ENCODE results near the gene HID1. TPM values are rescaled to one million over a fixed set of nuclear protein-coding genes. Genes with fewer than 3 reads are reported as not detected.
A peak's percentile ranks its signal among the peaks of the same experiment; 100 is the strongest.

Gene HID1
- total and polyA plus RNA-seq, 9 of the 15 experiments (the other 6 are each of a cell fraction or from before 2014, with no cell fraction given): 0.14 to 2.1 (median 0.54) TPM; not detected in 2

- TF ChIP-seq ZMIZ1 (IDR thresholded peaks at IDR 0.05; ENCODE audit: low read depth in 2 of 2, low read length in 2 of 2) (peak in 1 of 2 experiments; percentile 72; a peak in 1 of 4 replicates), MYC (IDR thresholded peaks at IDR 0.05; ENCODE audit: low read depth, low read length) (peak; percentile 94), MYC (CRISPR knock-in tag; IDR thresholded peaks at IDR 0.05; ENCODE audit: borderline replicate concordance, low read depth) (peak; percentile 82; the same call in 1 of the 2 replicates), ZNF766 (CRISPR knock-in tag; conservative IDR thresholded peaks at IDR 0.05) (peak; percentile 73; the same call in 1 of the 2 replicates), TAF15 (IDR thresholded peaks at IDR 0.05; ENCODE audit: low read depth, low read length) (no peak), SAP30 (IDR thresholded peaks at IDR 0.05; ENCODE audit: borderline replicate concordance, insufficient read depth, low read depth, low read length, poor library complexity, severe bottlenecking) (peak; percentile 45), RBM22 (IDR thresholded peaks at IDR 0.05; ENCODE audit: low read depth, low read length, poor library complexity, severe bottlenecking) (peak; percentile 75), WHSC1 (IDR thresholded peaks at IDR 0.05; ENCODE audit: low read length) (no peak), SPI1 (IDR thresholded peaks at IDR 0.05; ENCODE audit: borderline replicate concordance, low read depth, low read length) (peak; percentile 30; the same call in 1 of the 2 replicates), ZFP30 (CRISPR knock-in tag; IDR thresholded peaks at IDR 0.05; ENCODE audit: borderline replicate concordance) (no peak)
- TF ChIP-seq, protein P1, sequence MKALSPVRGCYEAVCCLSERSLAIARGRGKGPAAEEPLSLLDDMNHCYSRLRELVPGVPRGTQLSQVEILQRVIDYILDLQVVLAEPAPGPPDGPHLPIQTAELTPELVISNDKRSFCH (CRISPR knock-in tag; IDR thresholded peaks at IDR 0.05): no peak
- TF ChIP-seq, protein P1 (tag; IDR thresholded peaks at IDR 0.05): peak; percentile 68; the same call in 1 of the 2 replicates
- TF ChIP-seq, protein P2, sequence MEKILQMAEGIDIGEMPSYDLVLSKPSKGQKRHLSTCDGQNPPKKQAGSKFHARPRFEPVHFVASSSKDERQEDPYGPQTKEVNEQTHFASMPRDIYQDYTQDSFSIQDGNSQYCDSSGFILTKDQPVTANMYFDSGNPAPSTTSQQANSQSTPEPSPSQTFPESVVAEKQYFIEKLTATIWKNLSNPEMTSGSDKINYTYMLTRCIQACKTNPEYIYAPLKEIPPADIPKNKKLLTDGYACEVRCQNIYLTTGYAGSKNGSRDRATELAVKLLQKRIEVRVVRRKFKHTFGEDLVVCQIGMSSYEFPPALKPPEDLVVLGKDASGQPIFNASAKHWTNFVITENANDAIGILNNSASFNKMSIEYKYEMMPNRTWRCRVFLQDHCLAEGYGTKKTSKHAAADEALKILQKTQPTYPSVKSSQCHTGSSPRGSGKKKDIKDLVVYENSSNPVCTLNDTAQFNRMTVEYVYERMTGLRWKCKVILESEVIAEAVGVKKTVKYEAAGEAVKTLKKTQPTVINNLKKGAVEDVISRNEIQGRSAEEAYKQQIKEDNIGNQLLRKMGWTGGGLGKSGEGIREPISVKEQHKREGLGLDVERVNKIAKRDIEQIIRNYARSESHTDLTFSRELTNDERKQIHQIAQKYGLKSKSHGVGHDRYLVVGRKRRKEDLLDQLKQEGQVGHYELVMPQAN (IDR thresholded peaks at IDR 0.05; ENCODE audit: borderline replicate concordance): peak; percentile 80; the same call in 1 of the 2 replicates
- TF ChIP-seq, protein P3, sequence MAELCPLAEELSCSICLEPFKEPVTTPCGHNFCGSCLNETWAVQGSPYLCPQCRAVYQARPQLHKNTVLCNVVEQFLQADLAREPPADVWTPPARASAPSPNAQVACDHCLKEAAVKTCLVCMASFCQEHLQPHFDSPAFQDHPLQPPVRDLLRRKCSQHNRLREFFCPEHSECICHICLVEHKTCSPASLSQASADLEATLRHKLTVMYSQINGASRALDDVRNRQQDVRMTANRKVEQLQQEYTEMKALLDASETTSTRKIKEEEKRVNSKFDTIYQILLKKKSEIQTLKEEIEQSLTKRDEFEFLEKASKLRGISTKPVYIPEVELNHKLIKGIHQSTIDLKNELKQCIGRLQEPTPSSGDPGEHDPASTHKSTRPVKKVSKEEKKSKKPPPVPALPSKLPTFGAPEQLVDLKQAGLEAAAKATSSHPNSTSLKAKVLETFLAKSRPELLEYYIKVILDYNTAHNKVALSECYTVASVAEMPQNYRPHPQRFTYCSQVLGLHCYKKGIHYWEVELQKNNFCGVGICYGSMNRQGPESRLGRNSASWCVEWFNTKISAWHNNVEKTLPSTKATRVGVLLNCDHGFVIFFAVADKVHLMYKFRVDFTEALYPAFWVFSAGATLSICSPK (IDR thresholded peaks at IDR 0.05; ENCODE audit: borderline replicate concordance): no peak
These were observed 40.0 kb upstream of the HID1 start, which contains the start of gene MRPL58 (continued) for GRCh38 chr17:75012346-75013091.
